Endothelial cell (in vitro differentiated cells): Measurements from ENCODE around the gene ABHD12. TPM values are rescaled to one million over a fixed set of nuclear protein-coding genes. Genes with fewer than 3 reads are reported as not detected.

Experiments
- DNase-seq: peaks from one replicate; pipeline ENCODE4 v3.0.0; 2021; ENCODE audit warnings: low spot score
- H3K27ac Mint-ChIP-seq: one replicate; pipeline ENCODE4 v1.8.0; 2021; ENCODE audit warnings: mixed read lengths, inconsistent platforms; ENCODE audit not compliant: unreplicated experiment
- H3K27me3 Mint-ChIP-seq: one replicate; pipeline ENCODE4 v1.8.0; 2021; ENCODE audit warnings: mild to moderate bottlenecking, moderate library complexity, mixed read lengths, inconsistent platforms; ENCODE audit not compliant: unreplicated experiment
- H3K36me3 Mint-ChIP-seq: one replicate; pipeline ENCODE4 v1.8.0; 2021; ENCODE audit warnings: mild to moderate bottlenecking, low read depth, mixed read lengths, inconsistent platforms; ENCODE audit not compliant: unreplicated experiment
- H3K4me1 Mint-ChIP-seq: one replicate; pipeline ENCODE4 v1.8.0; 2021; ENCODE audit warnings: mild to moderate bottlenecking, mixed read lengths, inconsistent platforms; ENCODE audit not compliant: unreplicated experiment
- H3K4me3 Mint-ChIP-seq: one replicate; pipeline ENCODE4 v1.8.0; 2021; ENCODE audit warnings: mild to moderate bottlenecking, mixed read lengths, inconsistent platforms; ENCODE audit not compliant: unreplicated experiment
- H3K9me3 Mint-ChIP-seq: one replicate; pipeline ENCODE4 v1.8.0; 2021; ENCODE audit warnings: mixed read lengths, inconsistent platforms; ENCODE audit not compliant: unreplicated experiment
- CTCF ChIP-seq: fragments of 200-600 bp; sonication (generic); IDR thresholded peaks from one replicate; pipeline ENCODE4 v1.5.0; 2021; ENCODE audit warnings: antibody characterized with exemption; ENCODE audit not compliant: unreplicated experiment
- total RNA-seq: library from RNA; stranded (reverse); fragmentation: NEBNext Ultra II Directional; extraction: Animal tissue kit (Norgen Biotek cat#: 25700); gene quantifications from one replicate; pipeline ENCODE4 v1.2.1, GENCODE V29; 2021; ENCODE audit not compliant: unreplicated experiment

Gene ABHD12
- total RNA-seq, 1 donor from 2014 or later = 28.0 TPM

GRCh38 chr20:25345721-25346120 is 44.9 kb downstream of the ABHD12 start:
- Mint-ChIP-seq H3K27me3 (no peaks in the 10 kb centered on the region), H3K9me3 (no peaks in the 10 kb centered on the region), H3K4me1 (no peaks in the 10 kb centered on the region), H3K27ac (no peak overlapping the region), H3K36me3 (no peaks in the 10 kb centered on the region), H3K4me3 (no peak overlapping the region)
- DNase-seq = no peak
- no peak for TF ChIP-seq CTCF

GRCh38 chr20:25344634-25345033 is 46.0 kb downstream of the ABHD12 start:
- Mint-ChIP-seq H3K36me3 (no peaks in the 10 kb centered on the region), H3K27me3 (no peaks in the 10 kb centered on the region), H3K27ac (no peak overlapping the region), H3K4me3 (no peak overlapping the region), H3K4me1 (no peaks in the 10 kb centered on the region), H3K9me3 (no peaks in the 10 kb centered on the region)
- no peak for TF ChIP-seq CTCF
- no peak for DNase-seq

- no peak overlapping the region for H3K4me3 Mint-ChIP-seq
- no peaks in the 10 kb centered on the region for H3K27me3 Mint-ChIP-seq
- no peak overlapping the region for H3K27ac Mint-ChIP-seq
- no peak for TF ChIP-seq CTCF
- no peaks in the 10 kb centered on the region for H3K4me1 Mint-ChIP-seq
- H3K9me3 Mint-ChIP-seq = no peaks in the 10 kb centered on the region
- no peaks in the 10 kb centered on the region for H3K36me3 Mint-ChIP-seq
- no peak for DNase-seq
Measured at GRCh38 chr20:25341716-25342680, 48.6 kb downstream of the ABHD12 start.

- no peak for TF ChIP-seq CTCF
- no peak for DNase-seq
- H3K4me3 Mint-ChIP-seq = no peak overlapping the region
- no peaks in the 10 kb centered on the region for H3K36me3 Mint-ChIP-seq
- no peaks in the 10 kb centered on the region for H3K9me3 Mint-ChIP-seq
- no peaks in the 10 kb centered on the region for H3K4me1 Mint-ChIP-seq
- H3K27ac Mint-ChIP-seq = no peak overlapping the region
- no peaks in the 10 kb centered on the region for H3K27me3 Mint-ChIP-seq
Measured at GRCh38 chr20:25340380-25340779, 50.3 kb downstream of the ABHD12 start.

- no peak for TF ChIP-seq CTCF
- Mint-ChIP-seq H3K36me3 (no peaks in the 10 kb centered on the region), H3K9me3 (no peaks in the 10 kb centered on the region), H3K4me3 (no peak overlapping the region), H3K4me1 (no peaks in the 10 kb centered on the region), H3K27ac (no peak overlapping the region), H3K27me3 (no peaks in the 10 kb centered on the region)
- no peak for DNase-seq
Measured at GRCh38 chr20:25339608-25340007, 51.0 kb downstream of the ABHD12 start.
